Kidney (tissue), 14 donors: Measurements from ENCODE around the gene LPCAT2. TPM values are rescaled to one million over a fixed set of nuclear protein-coding genes. Genes with fewer than 3 reads are reported as not detected.

Source experiments
- DNase-seq, 5 donors: peaks; one replicate each; pipeline ENCODE4 v3.0.0-alpha.2; 2013 to 2020
- FAIRE-seq: peaks from 2 replicates; lab custom pipeline; 2012; peaks lifted over from hg19 to GRCh38; lab: Jason Lieb, UNC
- H3K27ac ChIP-seq, 2 donors: one replicate each; pipeline ENCODE4 v1.7.0; 2013; ENCODE audit warnings: low read depth in 2 of 2, low read length in 2 of 2, inconsistent platforms in 1 of 2
- H3K27me3 ChIP-seq: one replicate; pipeline ENCODE4 v1.7.1; 2013; ENCODE audit warnings: low read length, inconsistent platforms; ENCODE audit not compliant: control insufficient read depth, insufficient read depth
- H3K36me3 ChIP-seq, 3 donors: one replicate each; pipeline versions ENCODE4 v1.7.0 to v1.7.1; 2013; ENCODE audit warnings: low read length in 3 of 3, control low read depth in 1 of 3, inconsistent platforms in 1 of 3; ENCODE audit not compliant: insufficient read depth in 3 of 3, control insufficient read depth in 2 of 3
- H3K4me1 ChIP-seq, 3 donors: one replicate each; pipeline versions ENCODE4 v1.7.0 to v1.7.1; 2013; ENCODE audit warnings: low read length in 3 of 3, inconsistent platforms in 1 of 3, low read depth in 1 of 3; ENCODE audit not compliant: control insufficient read depth in 2 of 3, insufficient read depth in 2 of 3
- H3K4me3 ChIP-seq, 3 donors: one replicate each; pipeline versions ENCODE4 v1.7.0 to v1.8.1; 2013; ENCODE audit warnings: low read length in 3 of 3, control low read depth in 1 of 3, inconsistent platforms in 1 of 3
- H3K9ac ChIP-seq, 3 donors: one replicate each; pipeline versions ENCODE4 v1.7.0 to v1.7.1; 2013; ENCODE audit warnings: low read length in 3 of 3, control low read depth in 1 of 3, inconsistent platforms in 1 of 3
- H3K9me3 ChIP-seq, 3 donors: one replicate each; pipeline versions ENCODE4 v1.7.0 to v1.7.1; 2013; ENCODE audit warnings: low read length in 3 of 3, control low read depth in 1 of 3, inconsistent platforms in 1 of 3; ENCODE audit not compliant: control insufficient read depth in 2 of 3, insufficient read depth in 1 of 3
- CTCF ChIP-seq: IDR thresholded peaks from 3 replicates; pipeline ENCODE4 v1.5.1; 2012; ENCODE audit warnings: mild to moderate bottlenecking, moderate library complexity, borderline replicate concordance; ENCODE audit not compliant: insufficient read depth; ENCODE audit errors: extremely low read depth
- intact Hi-C: fragments of 100-400 bp; cut with DNase I; formaldehyde crosslinking; loops from one replicate; pipeline ENCODE4 v1.11.1; 2022
- polyA plus RNA-seq: library from polyadenylated mRNA; stranded (reverse); fragments of 350-450 nt; fragmentation: Illumina TruSeq; extraction: RNeasy Lipid Tissue Mini Kit (QIAGEN cat#74804); gene quantifications from one replicate; pipeline ENCODE4 v1.2.3, GENCODE V29; 2014; ENCODE audit warnings: low read depth, low replicate concordance; ENCODE audit not compliant: insufficient read depth
- total RNA-seq: library from RNA; stranded (reverse); fragmentation: NEBNext Ultra II Directional; extraction: Animal tissue kit (Norgen Biotek cat#: 25700); gene quantifications from one replicate; pipeline ENCODE4 v1.2.1, GENCODE V29; 2021
- donor health status: control.
- donor health status: control.
- donor health status: control.
- donor health status: control.
- donor health status: control.
- donor health status: DM: yes; HTN: yes; CAD: no.
- donor health status: Normal renal cell carcinoma (clear cell type).

Gene LPCAT2
- total and polyA plus RNA-seq, 2 donors from 2014 or later, result 7.7 to 20.6 TPM

GRCh38 chr16:55567382-55567781 lies 58.5 kb downstream of the LPCAT2 start:
- intact Hi-C loops, result no loop called here
- no peaks in the 10 kb centered on the region for H3K27me3 ChIP-seq
- no peak for FAIRE-seq

GRCh38 chr16:55568207-55568606 lies 59.3 kb downstream of the LPCAT2 start:
- intact Hi-C loops, result no loop called here
- FAIRE-seq (no peak), DNase-seq (no peak)
- Histone ChIP-seq H3K27me3 (no peaks in the 10 kb centered on the region), H3K36me3 (no peaks in the 10 kb centered on the region), H3K4me1 (no peaks in the 10 kb centered on the region), H3K27ac (no peak overlapping the region), H3K9ac (no peak overlapping the region), H3K4me3 (no peak overlapping the region), H3K9me3 (no peaks in the 10 kb centered on the region)
- TF ChIP-seq CTCF, result no peak

More at GRCh38 chr16:55567382-55567781, 58.5 kb downstream of the LPCAT2 start:
- no peaks in the 10 kb centered on the region for H3K36me3 ChIP-seq
- no peak overlapping the region for H3K27ac ChIP-seq
- H3K4me1 ChIP-seq, result no peaks in the 10 kb centered on the region
- H3K9me3 ChIP-seq, result no peaks in the 10 kb centered on the region
- DNase-seq, result no peak
- no peak for TF ChIP-seq CTCF
- no peak overlapping the region for H3K9ac ChIP-seq
- H3K4me3 ChIP-seq, result no peak overlapping the region

GRCh38 chr16:55569025-55569424 lies 60.2 kb downstream of the LPCAT2 start:
- no peaks in the 10 kb centered on the region for H3K36me3 ChIP-seq
- no peaks in the 10 kb centered on the region for H3K27me3 ChIP-seq
- intact Hi-C loops, result no loop called here
- H3K27ac ChIP-seq, result no peak overlapping the region
- H3K9ac ChIP-seq, result no peak overlapping the region
- no peaks in the 10 kb centered on the region for H3K4me1 ChIP-seq
- H3K4me3 ChIP-seq, result no peak overlapping the region
- FAIRE-seq, result no peak
- peak in 1 of 5 donors; percentile 7 for DNase-seq
- no peak for TF ChIP-seq CTCF
- H3K9me3 ChIP-seq, result no peaks in the 10 kb centered on the region

- intact Hi-C loops, result no loop called here
- no peak for DNase-seq
- H3K36me3 ChIP-seq, result no peaks in the 10 kb centered on the region
- TF ChIP-seq CTCF, result no peak
- no peaks in the 10 kb centered on the region for H3K9me3 ChIP-seq
- no peaks in the 10 kb centered on the region for H3K27me3 ChIP-seq
- H3K9ac ChIP-seq, result no peak overlapping the region
- no peaks in the 10 kb centered on the region for H3K4me1 ChIP-seq
- FAIRE-seq, result no peak
- H3K4me3 ChIP-seq, result no peak overlapping the region
- no peak overlapping the region for H3K27ac ChIP-seq
Measured at GRCh38 chr16:55570159-55570558, 61.3 kb downstream of the LPCAT2 start.
